GM12801 (cell line): ENCODE data around the gene CSAG2.
"Not testable (repeated sequence)": the region's sequence is repeated elsewhere in the genome, so short reads cannot be mapped to it uniquely, and the experiment has no call there.

Source experiments
- TF ChIP-seq, protein P1 (sequence below): IDR thresholded peaks from one replicate; pipeline ENCODE4 v1.5.1; 2011; ENCODE audit warnings: control low read depth; ENCODE audit not compliant: insufficient read length; ENCODE audit errors: extremely low read depth

Gene CSAG2

DNA sequence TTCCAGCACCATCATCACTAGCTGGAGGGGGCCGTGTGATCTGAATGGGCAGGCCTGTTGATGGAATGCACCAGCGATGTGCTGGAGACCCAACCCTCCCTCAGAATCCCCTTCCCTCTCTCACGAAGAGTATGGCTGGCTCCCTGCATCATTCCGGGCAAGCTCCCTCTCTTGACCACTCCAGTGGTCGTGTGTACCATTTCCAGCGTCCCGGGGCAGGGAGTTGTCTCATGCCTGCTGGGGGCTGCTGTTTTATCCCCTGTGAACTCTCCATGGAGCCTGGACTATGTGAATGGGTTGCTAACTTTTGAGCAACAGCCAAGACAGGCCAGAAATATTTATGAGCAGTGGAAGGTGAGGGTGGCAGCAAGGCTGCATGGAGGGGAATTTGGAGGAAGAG is 16.3 kb upstream of the CSAG2 start:
- TF ChIP-seq, protein P1, sequence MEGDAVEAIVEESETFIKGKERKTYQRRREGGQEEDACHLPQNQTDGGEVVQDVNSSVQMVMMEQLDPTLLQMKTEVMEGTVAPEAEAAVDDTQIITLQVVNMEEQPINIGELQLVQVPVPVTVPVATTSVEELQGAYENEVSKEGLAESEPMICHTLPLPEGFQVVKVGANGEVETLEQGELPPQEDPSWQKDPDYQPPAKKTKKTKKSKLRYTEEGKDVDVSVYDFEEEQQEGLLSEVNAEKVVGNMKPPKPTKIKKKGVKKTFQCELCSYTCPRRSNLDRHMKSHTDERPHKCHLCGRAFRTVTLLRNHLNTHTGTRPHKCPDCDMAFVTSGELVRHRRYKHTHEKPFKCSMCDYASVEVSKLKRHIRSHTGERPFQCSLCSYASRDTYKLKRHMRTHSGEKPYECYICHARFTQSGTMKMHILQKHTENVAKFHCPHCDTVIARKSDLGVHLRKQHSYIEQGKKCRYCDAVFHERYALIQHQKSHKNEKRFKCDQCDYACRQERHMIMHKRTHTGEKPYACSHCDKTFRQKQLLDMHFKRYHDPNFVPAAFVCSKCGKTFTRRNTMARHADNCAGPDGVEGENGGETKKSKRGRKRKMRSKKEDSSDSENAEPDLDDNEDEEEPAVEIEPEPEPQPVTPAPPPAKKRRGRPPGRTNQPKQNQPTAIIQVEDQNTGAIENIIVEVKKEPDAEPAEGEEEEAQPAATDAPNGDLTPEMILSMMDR, result no peak

DNA sequence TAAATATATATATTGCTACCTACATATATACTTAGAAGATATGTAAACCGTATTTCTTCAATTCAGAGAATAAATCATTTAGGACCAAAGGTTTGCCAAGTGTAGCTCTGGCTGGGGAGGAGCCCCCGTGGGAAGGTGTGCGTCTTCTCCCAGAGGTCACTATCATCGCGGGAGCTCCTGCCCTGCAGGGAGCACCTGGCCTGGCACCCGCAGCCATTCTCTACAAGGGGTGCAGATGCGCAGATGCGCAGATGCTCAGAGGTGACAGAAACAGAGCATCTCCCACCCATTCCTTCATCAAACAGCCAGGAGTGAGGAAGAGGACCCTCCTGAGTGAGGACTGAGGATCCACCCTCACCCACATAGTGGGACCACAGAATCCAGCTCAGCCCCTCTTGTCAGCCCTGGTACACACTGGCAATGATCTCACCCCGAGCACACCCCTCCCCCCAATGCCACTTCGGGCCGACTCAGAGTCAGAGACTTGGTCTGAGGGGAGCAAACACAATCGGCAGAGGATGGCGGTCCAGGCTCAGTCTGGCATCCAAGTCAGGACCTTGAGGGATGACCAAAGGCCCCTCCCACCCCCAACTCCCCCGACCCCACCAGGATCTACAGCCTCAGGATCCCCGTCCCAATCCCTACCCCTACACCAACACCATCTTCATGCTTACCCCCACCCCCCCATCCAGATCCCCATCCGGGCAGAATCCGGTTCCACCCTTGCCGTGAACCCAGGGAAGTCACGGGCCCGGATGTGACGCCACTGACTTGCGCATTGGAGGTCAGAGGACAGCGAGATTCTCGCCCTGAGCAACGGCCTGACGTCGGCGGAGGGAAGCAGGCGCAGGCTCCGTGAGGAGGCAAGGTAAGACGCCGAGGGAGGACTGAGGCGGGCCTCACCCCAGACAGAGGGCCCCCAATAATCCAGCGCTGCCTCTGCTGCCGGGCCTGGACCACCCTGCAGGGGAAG is 5.0 kb upstream of the CSAG2 start, which contains the start of gene MAGEA2B:
Gene MAGEA2B (plus strand): TSS at position 814 of the 973 bp plus-strand sequence. CDS start 2,479 bp downstream, outside the sequence.
- TF ChIP-seq, protein P1, result not testable (repeated sequence)

DNA sequence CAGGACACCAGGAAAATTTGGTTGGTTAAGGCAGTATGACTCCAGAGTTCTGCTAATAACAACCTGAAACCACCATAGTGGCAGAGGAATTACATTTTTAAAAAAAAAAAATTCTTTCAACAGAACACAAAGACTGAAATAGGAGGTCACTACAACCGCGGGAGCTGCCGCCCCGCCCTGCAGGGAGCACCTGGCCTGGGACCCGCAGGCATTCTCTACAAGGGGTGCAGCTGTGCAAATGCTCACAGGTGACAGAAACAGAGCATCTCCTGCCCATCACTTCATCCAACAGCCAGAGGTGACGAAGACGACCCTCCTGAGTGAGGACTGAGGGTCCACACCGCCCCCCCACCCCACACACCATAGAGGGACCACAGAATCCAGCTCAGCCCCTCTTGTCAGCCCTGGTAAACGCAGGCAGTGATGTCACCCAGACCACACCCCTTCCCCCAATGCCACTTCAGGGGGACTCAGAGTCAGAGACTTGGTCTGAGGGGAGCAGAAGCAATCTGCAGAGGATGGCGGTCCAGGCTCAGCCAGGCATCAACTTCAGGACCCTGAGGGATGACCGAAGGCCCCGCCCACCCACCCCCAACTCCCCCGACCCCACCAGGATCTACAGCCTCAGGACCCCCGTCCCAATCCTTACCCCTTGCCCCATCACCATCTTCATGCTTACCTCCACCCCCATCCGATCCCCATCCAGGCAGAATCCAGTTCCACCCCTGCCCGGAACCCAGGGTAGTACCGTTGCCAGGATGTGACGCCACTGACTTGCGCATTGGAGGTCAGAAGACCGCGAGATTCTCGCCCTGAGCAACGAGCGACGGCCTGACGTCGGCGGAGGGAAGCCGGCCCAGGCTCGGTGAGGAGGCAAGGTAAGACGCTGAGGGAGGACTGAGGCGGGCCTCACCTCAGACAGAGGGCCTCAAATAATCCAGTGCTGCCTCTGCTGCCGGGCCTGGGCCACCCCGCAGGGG is 10.8 kb downstream of the CSAG2 start, which contains the start of gene MAGEA3:
Gene MAGEA3 (plus strand): TSS at position 843 of the 980 bp plus-strand sequence. CDS start 2,039 bp downstream, outside the sequence.
- TF ChIP-seq, protein P1, result not testable (repeated sequence)

DNA sequence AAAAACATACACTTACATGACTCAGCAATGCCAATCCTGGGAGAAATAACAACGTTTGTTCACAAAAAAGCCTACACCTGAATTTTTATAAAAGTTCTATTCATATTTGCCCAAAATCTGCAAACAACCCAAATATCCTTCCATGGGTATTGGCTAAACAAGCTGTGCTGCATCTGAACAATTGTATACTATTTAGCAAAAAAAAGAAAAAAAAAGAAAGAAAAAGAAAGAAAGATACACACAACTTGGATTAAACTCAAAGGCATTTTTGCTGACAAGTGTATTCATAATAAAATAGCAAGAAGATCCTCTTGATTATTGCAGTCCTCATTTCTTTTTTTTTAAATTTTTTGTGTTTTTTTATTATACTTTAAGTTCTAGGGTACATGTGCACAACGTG is 34.9 kb downstream of the CSAG2 start:
- TF ChIP-seq, protein P1, result no peak

DNA sequence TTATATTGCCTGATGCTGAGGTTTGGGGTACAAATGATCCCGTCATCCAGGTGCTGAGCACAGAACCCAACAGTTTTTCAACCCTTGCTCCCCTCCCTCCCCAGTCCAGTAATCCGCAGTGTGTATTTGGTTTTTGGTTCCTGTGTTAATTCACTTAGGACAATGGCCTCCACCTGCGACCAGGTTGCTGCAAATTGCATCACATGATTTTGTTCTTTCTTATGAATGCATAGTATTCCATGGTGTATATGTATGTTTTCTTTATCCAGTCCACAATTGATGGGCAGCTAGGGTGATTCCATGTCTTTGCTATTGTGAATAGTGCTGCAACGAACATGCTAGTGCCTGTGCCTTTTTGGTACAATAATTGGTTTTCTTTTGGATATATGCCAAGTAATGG is 46.0 kb downstream of the CSAG2 start:
- TF ChIP-seq, protein P1, result no peak

DNA sequence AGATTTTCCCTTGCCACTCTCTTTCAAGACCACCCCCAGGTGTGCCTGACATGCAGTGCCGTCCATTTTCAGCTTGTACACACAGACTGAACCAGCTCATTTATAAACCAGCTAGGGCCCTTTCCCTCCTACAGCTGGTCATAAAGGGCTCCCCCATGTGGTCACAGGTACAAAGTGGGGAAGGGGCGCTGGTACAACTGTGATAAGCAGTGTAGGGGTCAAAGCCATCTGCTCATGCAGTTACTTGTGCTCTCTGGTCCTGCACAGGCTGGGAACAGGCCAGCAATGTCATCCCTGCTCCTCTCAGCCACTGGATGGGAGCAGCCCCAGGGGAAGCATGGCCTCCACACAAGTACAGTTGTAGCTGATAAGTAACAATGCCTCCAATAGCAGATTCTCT is 50.8 kb downstream of the CSAG2 start:
- TF ChIP-seq, protein P1, result no peak
